Activated CD8-positive, alpha-beta memory T cell treated with anti-CD3 and anti-CD28 coated beads for 1 hour (primary cell): ENCODE results near the gene APBB2.

Source experiments
- DNase-seq, 2 donors: peaks; one replicate each; pipeline ENCODE4 v3.0.0-alpha.2; 2020; ENCODE audit warnings: low read depth in 1 of 2; ENCODE audit errors: extremely low read depth in 1 of 2

APBB2 gene

GRCh38 chr4:40875507-40876150, 338.7 kb downstream of the APBB2 start:
- DNase-seq, result no peak

GRCh38 chr4:40874901-40875300, 339.4 kb downstream of the APBB2 start:
- no peak for DNase-seq

- no peak for DNase-seq
Observed at GRCh38 chr4:40874331-40874730, 340.0 kb downstream of the APBB2 start.

- no peak for DNase-seq
Observed at GRCh38 chr4:40871695-40872250, 342.6 kb downstream of the APBB2 start.

- no peak for DNase-seq
Observed at GRCh38 chr4:40870150-40870549, 344.2 kb downstream of the APBB2 start.

- DNase-seq, result no peak
Observed at GRCh38 chr4:40865696-40866095, 348.6 kb downstream of the APBB2 start.

GRCh38 chr4:40864531-40864930, 349.8 kb downstream of the APBB2 start:
- DNase-seq, result no peak

GRCh38 chr4:40858962-40859361, 355.4 kb downstream of the APBB2 start:
- no peak for DNase-seq

GRCh38 chr4:40857956-40858355, 356.4 kb downstream of the APBB2 start:
- no peak for DNase-seq

- DNase-seq, result peak in 1 of 2 donors; percentile 17
Observed at GRCh38 chr4:40856840-40857362, 357.4 kb downstream of the APBB2 start.

- no peak for DNase-seq
Observed at GRCh38 chr4:40856277-40856839, 358.0 kb downstream of the APBB2 start.

- DNase-seq, result no peak
Observed at GRCh38 chr4:40850496-40850895, 363.8 kb downstream of the APBB2 start.

- DNase-seq, result no peak
Observed at GRCh38 chr4:40848940-40849339, 365.4 kb downstream of the APBB2 start.

- no peak for DNase-seq
Observed at GRCh38 chr4:40848251-40848650, 366.1 kb downstream of the APBB2 start.

- no peak for DNase-seq
Observed at GRCh38 chr4:40846532-40846931, 367.8 kb downstream of the APBB2 start.

GRCh38 chr4:40845154-40845835, 369.0 kb downstream of the APBB2 start:
- no peak for DNase-seq

- DNase-seq, result no peak
Observed at GRCh38 chr4:40844261-40844660, 370.1 kb downstream of the APBB2 start.

GRCh38 chr4:40843696-40844095, 370.6 kb downstream of the APBB2 start:
- DNase-seq, result no peak

GRCh38 chr4:40842725-40843423, 371.5 kb downstream of the APBB2 start:
- no peak for DNase-seq

- DNase-seq, result no peak
Observed at GRCh38 chr4:40842318-40842717, 372.0 kb downstream of the APBB2 start.

GRCh38 chr4:40840985-40841571, 373.3 kb downstream of the APBB2 start:
- DNase-seq, result peak in 1 of 2 donors; percentile 45
